ENCODE results near the gene TBPL1.

DNA sequence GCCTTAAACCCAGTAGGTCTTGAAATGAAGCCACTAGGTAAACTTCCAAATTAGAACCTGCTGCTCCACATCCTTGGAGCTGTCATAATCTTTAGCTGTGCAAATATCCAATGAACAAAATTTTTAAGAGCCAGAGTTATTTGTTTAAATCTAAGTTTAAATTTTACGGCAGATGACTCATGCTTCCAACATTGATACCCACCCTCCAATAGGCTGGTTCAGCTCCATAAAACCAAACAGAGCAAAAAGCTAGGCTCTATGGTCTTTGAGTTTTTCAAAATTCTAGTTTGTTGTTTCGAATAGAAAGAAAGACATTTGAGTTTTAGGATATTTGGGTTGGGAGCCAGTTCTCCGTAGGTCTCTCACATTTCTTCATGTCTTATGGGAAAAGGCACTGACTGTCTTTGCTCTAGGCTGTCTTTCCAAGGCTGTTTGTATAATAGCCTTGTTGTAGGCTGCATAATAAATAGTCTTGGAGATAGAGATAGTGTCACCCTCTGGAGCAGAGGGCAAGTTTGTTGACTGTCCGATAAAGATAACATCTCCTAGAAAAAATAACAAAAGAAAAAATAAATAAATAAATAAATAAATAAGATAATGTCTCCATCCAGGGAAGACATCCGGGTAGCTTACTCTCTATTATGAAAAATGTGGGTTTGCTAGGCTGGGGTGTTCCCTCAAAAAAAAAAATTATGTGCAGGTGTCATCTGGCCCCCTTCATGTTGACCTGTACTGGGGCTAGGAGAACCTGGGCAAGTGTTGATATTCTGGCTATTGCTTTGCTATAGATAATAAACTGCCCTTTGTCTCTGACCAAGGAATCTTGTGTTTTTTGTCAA, 62.9 kb downstream of the TBPL1 start:
- TF ChIP-seq, protein P1, sequence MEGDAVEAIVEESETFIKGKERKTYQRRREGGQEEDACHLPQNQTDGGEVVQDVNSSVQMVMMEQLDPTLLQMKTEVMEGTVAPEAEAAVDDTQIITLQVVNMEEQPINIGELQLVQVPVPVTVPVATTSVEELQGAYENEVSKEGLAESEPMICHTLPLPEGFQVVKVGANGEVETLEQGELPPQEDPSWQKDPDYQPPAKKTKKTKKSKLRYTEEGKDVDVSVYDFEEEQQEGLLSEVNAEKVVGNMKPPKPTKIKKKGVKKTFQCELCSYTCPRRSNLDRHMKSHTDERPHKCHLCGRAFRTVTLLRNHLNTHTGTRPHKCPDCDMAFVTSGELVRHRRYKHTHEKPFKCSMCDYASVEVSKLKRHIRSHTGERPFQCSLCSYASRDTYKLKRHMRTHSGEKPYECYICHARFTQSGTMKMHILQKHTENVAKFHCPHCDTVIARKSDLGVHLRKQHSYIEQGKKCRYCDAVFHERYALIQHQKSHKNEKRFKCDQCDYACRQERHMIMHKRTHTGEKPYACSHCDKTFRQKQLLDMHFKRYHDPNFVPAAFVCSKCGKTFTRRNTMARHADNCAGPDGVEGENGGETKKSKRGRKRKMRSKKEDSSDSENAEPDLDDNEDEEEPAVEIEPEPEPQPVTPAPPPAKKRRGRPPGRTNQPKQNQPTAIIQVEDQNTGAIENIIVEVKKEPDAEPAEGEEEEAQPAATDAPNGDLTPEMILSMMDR (IDR thresholded peaks at IDR 0.05): no peak
- TF ChIP-seq EP300 (IDR thresholded peaks at IDR 0.05): no peak
- TF ChIP-seq POLR2A (IDR thresholded peaks at IDR 0.05): no peak

Measured in tibial nerve (tissue), 4 donors.